A549 (cell line): ENCODE measurements around the gene TMEM231.

Experiments
- BHLHE40 ChIP-seq: IDR thresholded peaks from 2 replicates; pipeline ENCODE4 v1.6.1; 2012; ENCODE audit warnings: low read depth, low read length, inconsistent platforms
- PHF8 ChIP-seq: fragments of 200-600 bp; sonication (generic); IDR thresholded peaks from 2 replicates; pipeline ENCODE4 v1.6.1; 2016; ENCODE audit warnings: low read depth, mild to moderate bottlenecking, antibody characterized with exemption, moderate library complexity, borderline replicate concordance
- RAD21 ChIP-seq, 2 experiments: fragments of >200 bp in 1 of 2; sonication (Bioruptor Twin) in 1 of 2; formaldehyde crosslinking in 1 of 2; IDR thresholded peaks in 1 of 2; conservative IDR thresholded peaks in 1 of 2; 2 replicates in 1 of 2; 3 replicates in 1 of 2; pipeline ENCODE4 v1.6.1; 2012 to 2018; ENCODE audit warnings: inconsistent platforms in 1 of 2
- ZFP36 ChIP-seq: fragments of 450-650 bp; IDR thresholded peaks from 2 replicates; pipeline ENCODE4 v1.6.1; 2014; ENCODE audit warnings: borderline replicate concordance; ENCODE audit not compliant: partially characterized antibody
- TF ChIP-seq, protein P1 (sequence below): fragments of >200 bp; sonication (Bioruptor Twin); formaldehyde crosslinking; IDR thresholded peaks from 3 replicates; pipeline ENCODE4 v1.5.1; 2016

DNA sequence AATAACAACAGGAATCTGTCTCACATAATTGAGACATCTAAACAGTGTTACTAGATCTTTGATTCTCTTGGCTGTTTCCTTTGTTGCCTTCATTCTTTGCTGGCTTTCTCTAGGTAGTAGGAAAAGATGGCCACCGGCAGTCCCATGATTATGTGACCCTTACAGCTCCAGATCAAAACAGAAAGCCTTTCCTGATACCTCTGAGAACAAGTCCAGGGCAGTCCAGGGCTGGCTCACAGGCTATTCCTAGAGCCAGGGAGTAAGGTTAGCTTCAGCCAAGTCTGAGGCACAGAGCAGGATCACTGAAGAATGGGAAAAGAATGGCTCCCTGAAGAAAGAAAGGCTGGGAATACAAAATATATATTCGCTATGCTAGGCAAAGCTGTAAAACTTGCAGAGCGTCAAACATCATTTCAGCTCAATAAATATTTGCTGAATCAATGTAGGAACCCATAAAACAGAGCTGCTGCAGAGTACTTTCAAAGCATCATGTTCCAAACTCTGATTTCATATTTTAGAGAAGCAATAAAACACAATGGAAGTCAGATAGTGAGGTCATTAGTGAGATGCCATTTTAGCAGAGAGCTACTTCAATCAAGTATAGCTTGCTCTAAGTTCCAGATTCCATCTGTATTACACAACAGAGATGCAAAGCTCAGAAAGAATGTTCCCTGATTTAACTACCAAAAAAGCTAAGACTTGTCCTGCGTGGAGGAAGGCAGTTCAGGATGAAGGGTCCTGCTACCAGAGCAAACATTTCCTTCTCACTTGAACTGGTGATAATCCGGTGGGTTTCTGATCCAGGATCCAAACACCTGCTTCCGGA lies 43.6 kb upstream of the TMEM231 start:
- TF ChIP-seq, protein P1, sequence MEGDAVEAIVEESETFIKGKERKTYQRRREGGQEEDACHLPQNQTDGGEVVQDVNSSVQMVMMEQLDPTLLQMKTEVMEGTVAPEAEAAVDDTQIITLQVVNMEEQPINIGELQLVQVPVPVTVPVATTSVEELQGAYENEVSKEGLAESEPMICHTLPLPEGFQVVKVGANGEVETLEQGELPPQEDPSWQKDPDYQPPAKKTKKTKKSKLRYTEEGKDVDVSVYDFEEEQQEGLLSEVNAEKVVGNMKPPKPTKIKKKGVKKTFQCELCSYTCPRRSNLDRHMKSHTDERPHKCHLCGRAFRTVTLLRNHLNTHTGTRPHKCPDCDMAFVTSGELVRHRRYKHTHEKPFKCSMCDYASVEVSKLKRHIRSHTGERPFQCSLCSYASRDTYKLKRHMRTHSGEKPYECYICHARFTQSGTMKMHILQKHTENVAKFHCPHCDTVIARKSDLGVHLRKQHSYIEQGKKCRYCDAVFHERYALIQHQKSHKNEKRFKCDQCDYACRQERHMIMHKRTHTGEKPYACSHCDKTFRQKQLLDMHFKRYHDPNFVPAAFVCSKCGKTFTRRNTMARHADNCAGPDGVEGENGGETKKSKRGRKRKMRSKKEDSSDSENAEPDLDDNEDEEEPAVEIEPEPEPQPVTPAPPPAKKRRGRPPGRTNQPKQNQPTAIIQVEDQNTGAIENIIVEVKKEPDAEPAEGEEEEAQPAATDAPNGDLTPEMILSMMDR = no peak
- TF ChIP-seq BHLHE40 (no peak), RAD21 (conservative IDR thresholded peaks at IDR 0.05 in 1 of 2, IDR thresholded peaks at IDR 0.05 in 1 of 2) (no peak), PHF8 (no peak), ZFP36 (no peak)
